Astrocyte of the cerebellum (primary cell): ENCODE measurements around the gene SMS.

Experiments
- DNase-seq: peaks from one replicate; pipeline ENCODE4 v3.0.0-alpha.2; 2011; ENCODE audit warnings: low read depth
- H3K4me3 ChIP-seq: 2 replicates; pipeline ENCODE4 v1.5.1; 2011; ENCODE audit warnings: mild to moderate bottlenecking, low read depth, low read length, moderate library complexity
- CTCF ChIP-seq: IDR thresholded peaks from 2 replicates; pipeline ENCODE4 v1.5.1; 2012; ENCODE audit warnings: low read length, low read depth, moderate library complexity, mild to moderate bottlenecking; ENCODE audit errors: missing control alignments
- in situ Hi-C: cut with HindIII; loops from 2 replicates; pipeline ENCODE4 v1.10.0; 2017; ENCODE audit warnings: low sequenced_read_pairs

Gene SMS

GRCh38 chrX:21926116-21926515, 14.4 kb upstream of the SMS start:
- DNase-seq: no peak
- TF ChIP-seq CTCF: no peak
- in situ Hi-C loops: no loop called here
- H3K4me3 ChIP-seq: no peak overlapping the region

- no peak overlapping the region for H3K4me3 ChIP-seq
- in situ Hi-C loops: no loop called here
- TF ChIP-seq CTCF: no peak
- peak; percentile 90 for DNase-seq
Observed at GRCh38 chrX:21926527-21927278, 13.8 kb upstream of the SMS start.

- no peak overlapping the region for H3K4me3 ChIP-seq
- in situ Hi-C loops: no loop called here
- no peak for DNase-seq
- TF ChIP-seq CTCF: no peak
Observed at GRCh38 chrX:21929209-21929608, 11.3 kb upstream of the SMS start.

- no peak overlapping the region for H3K4me3 ChIP-seq
- in situ Hi-C loops: no loop called here
- TF ChIP-seq CTCF: no peak
- no peak for DNase-seq
Observed at GRCh38 chrX:21930986-21931385, 9.5 kb upstream of the SMS start.

GRCh38 chrX:21932292-21933002, 8.1 kb upstream of the SMS start:
- no peak for DNase-seq
- no peak for TF ChIP-seq CTCF
- no peak overlapping the region for H3K4me3 ChIP-seq
- in situ Hi-C loops: no loop called here

GRCh38 chrX:21933077-21933476, 7.4 kb upstream of the SMS start:
- DNase-seq: no peak
- TF ChIP-seq CTCF: no peak
- in situ Hi-C loops: no loop called here
- no peak overlapping the region for H3K4me3 ChIP-seq
